GM19324 (cell line): ENCODE measurements around the gene KLHL15.

Source experiments
- ATAC-seq: cut with Tn5 transposase; IDR thresholded peaks from one replicate; pipeline ENCODE4 v1.9.1; 2021; ENCODE audit warnings: mild to moderate bottlenecking, moderate library complexity; ENCODE audit not compliant: unreplicated experiment, low FRiP score

Gene KLHL15

GRCh38 chrX:23953908-23954269 lies 73.1 kb downstream of the KLHL15 start:
- no peak for ATAC-seq

- peak; percentile 88 for ATAC-seq
Observed at GRCh38 chrX:23952984-23953907, 73.7 kb downstream of the KLHL15 start.

GRCh38 chrX:23952391-23952790 lies 74.6 kb downstream of the KLHL15 start:
- ATAC-seq, result no peak

GRCh38 chrX:23945206-23945605 lies 81.8 kb downstream of the KLHL15 start:
- no peak for ATAC-seq

- ATAC-seq, result no peak
Observed at GRCh38 chrX:23944234-23944633, 82.8 kb downstream of the KLHL15 start.

GRCh38 chrX:23939203-23939602 lies 87.8 kb downstream of the KLHL15 start:
- no peak for ATAC-seq

- no peak for ATAC-seq
Observed at GRCh38 chrX:23938690-23939089, 88.3 kb downstream of the KLHL15 start.

- ATAC-seq, result no peak
Observed at GRCh38 chrX:23937100-23937499, 89.9 kb downstream of the KLHL15 start.

- ATAC-seq, result no peak
Observed at GRCh38 chrX:23936180-23936579, 90.8 kb downstream of the KLHL15 start.

GRCh38 chrX:23935106-23935505 lies 91.9 kb downstream of the KLHL15 start:
- ATAC-seq, result no peak
